Liver (tissue), 9 donors: ENCODE measurements around the gene SIT1. TPM values are rescaled to one million over a fixed set of nuclear protein-coding genes. Genes with fewer than 3 reads are reported as not detected.

Experiments used
- DNase-seq: peaks from one replicate; pipeline ENCODE4 v3.0.0-alpha.2; 2017; ENCODE audit warnings: low spot score
- H3K27ac ChIP-seq, 2 donors: one replicate each; pipeline ENCODE4 v1.7.0; 2013; ENCODE audit warnings: inconsistent platforms in 2 of 2, low read length in 2 of 2, control low read depth in 1 of 2, low read depth in 1 of 2, mild to moderate bottlenecking in 1 of 2
- H3K27me3 ChIP-seq, 4 donors: one replicate each; pipeline versions ENCODE4 v1.6.1 to v1.7.0; 2013; ENCODE audit warnings: low read length in 3 of 4, inconsistent platforms in 1 of 4, mild to moderate bottlenecking in 1 of 4, moderate library complexity in 1 of 4; ENCODE audit not compliant: control insufficient read depth in 4 of 4, insufficient read depth in 4 of 4
- H3K36me3 ChIP-seq, 4 donors: one replicate each; pipeline versions ENCODE4 v1.6.1 to v1.7.0; 2013; ENCODE audit warnings: low read length in 3 of 4, mild to moderate bottlenecking in 3 of 4, low read depth in 1 of 4, moderate library complexity in 1 of 4; ENCODE audit not compliant: control insufficient read depth in 4 of 4, insufficient read depth in 3 of 4
- H3K4me1 ChIP-seq, 4 donors: one replicate each; pipeline versions ENCODE4 v1.6.1 to v1.7.0; 2013; ENCODE audit warnings: low read length in 3 of 4, mild to moderate bottlenecking in 3 of 4, moderate library complexity in 1 of 4; ENCODE audit not compliant: control insufficient read depth in 4 of 4, insufficient read depth in 4 of 4
- H3K4me3 ChIP-seq, 3 donors: one replicate each; pipeline versions ENCODE4 v1.6.1 to v1.7.0; 2013; ENCODE audit warnings: low read length in 3 of 3, control low read depth in 1 of 3, low read depth in 1 of 3, mild to moderate bottlenecking in 1 of 3
- H3K9ac ChIP-seq, 2 donors: one replicate each; pipeline ENCODE4 v1.7.0; 2013; ENCODE audit warnings: low read length in 2 of 2, mild to moderate bottlenecking in 2 of 2, moderate library complexity in 2 of 2, control low read depth in 1 of 2, low read depth in 1 of 2
- H3K9me3 ChIP-seq, 4 donors: one replicate each; pipeline versions ENCODE4 v1.6.1 to v1.7.0; 2013; ENCODE audit warnings: low read length in 3 of 4; ENCODE audit not compliant: control insufficient read depth in 4 of 4
- EGR1 ChIP-seq, 2 donors: IDR thresholded peaks; 2 replicates each; pipeline ENCODE4 v1.6.1; 2016 to 2018; ENCODE audit warnings: antibody characterized with exemption in 2 of 2, low read depth in 2 of 2
- FOXA1 ChIP-seq: IDR thresholded peaks from 2 replicates; pipeline ENCODE4 v1.6.1; 2016; ENCODE audit warnings: antibody characterized with exemption
- FOXA2 ChIP-seq: IDR thresholded peaks from 2 replicates; pipeline ENCODE4 v1.6.1; 2016; ENCODE audit warnings: antibody characterized with exemption
- GABPA ChIP-seq, 2 donors: IDR thresholded peaks in 1 of 2; conservative IDR thresholded peaks in 1 of 2; 2 replicates each; pipeline ENCODE4 v1.6.1; 2016; ENCODE audit warnings: antibody characterized with exemption in 2 of 2, mild to moderate bottlenecking in 1 of 2, moderate library complexity in 1 of 2
- HNF4A ChIP-seq, 2 donors: conservative IDR thresholded peaks; 2 replicates each; pipeline ENCODE4 v1.6.1; 2016; ENCODE audit warnings: antibody characterized with exemption in 2 of 2, mild to moderate bottlenecking in 2 of 2
- HNF4G ChIP-seq: IDR thresholded peaks from 2 replicates; pipeline ENCODE4 v1.6.1; 2016; ENCODE audit warnings: antibody characterized with exemption
- JUND ChIP-seq, 2 donors: IDR thresholded peaks; 2 replicates each; pipeline ENCODE4 v1.6.1; 2016; ENCODE audit warnings: antibody characterized with exemption in 2 of 2
- NR2F2 ChIP-seq: IDR thresholded peaks from 2 replicates; pipeline ENCODE4 v1.6.1; 2016; ENCODE audit warnings: antibody characterized with exemption
- RAD21 ChIP-seq, 2 donors: IDR thresholded peaks; 2 replicates each; pipeline ENCODE4 v1.6.1; 2016; ENCODE audit warnings: antibody characterized with exemption in 2 of 2, mild to moderate bottlenecking in 2 of 2
- REST ChIP-seq: IDR thresholded peaks from 2 replicates; pipeline ENCODE4 v1.6.1; 2016; ENCODE audit warnings: antibody characterized with exemption, mild to moderate bottlenecking
- RXRA ChIP-seq, 2 donors: IDR thresholded peaks; 2 replicates each; pipeline ENCODE4 v1.6.1; 2017 to 2018; ENCODE audit warnings: antibody characterized with exemption in 2 of 2, mild to moderate bottlenecking in 1 of 2
- SP1 ChIP-seq: IDR thresholded peaks from 2 replicates; pipeline ENCODE4 v1.6.1; 2018; ENCODE audit warnings: antibody characterized with exemption, mild to moderate bottlenecking
- TAF1 ChIP-seq: conservative IDR thresholded peaks from 2 replicates; pipeline ENCODE4 v1.6.1; 2016; ENCODE audit warnings: antibody characterized with exemption, mild to moderate bottlenecking
- YY1 ChIP-seq: IDR thresholded peaks from 2 replicates; pipeline ENCODE4 v1.6.1; 2016; ENCODE audit warnings: antibody characterized with exemption, mild to moderate bottlenecking
- WGBS: extraction: QIAGEN DNeasy Blood & Tissue Kit; methylation state at CpG from one replicate; pipeline ENCODE4 v1.1.7; 2013; 5-methylcytosine and 5-hydroxymethylcytosine counted together
- polyA plus RNA-seq, 2 donors: library from polyadenylated mRNA; stranded (reverse) in 1 of 2; unstranded in 1 of 2; fragments of 200-250 nt in 1 of 2; fragments of >200 nt in 1 of 2; fragmentation: Nextera tagmentation in 1 of 2; extraction: Ambion mirVana in 1 of 2; gene quantifications; one replicate each; pipeline versions ENCODE4 v1.2.1 to v1.2.3, GENCODE V29; 2013 to 2015
- total RNA-seq, 2 donors: library from RNA; depleted of rRNA; stranded (reverse); fragments of >200 nt; gene quantifications; one replicate each; pipeline ENCODE4 v1.2.3, GENCODE V29; 2014
- TF ChIP-seq, protein P1 (sequence below): IDR thresholded peaks from 2 replicates; pipeline ENCODE4 v1.6.1; 2016; ENCODE audit warnings: antibody characterized with exemption
- TF ChIP-seq, protein P2 (sequence below): IDR thresholded peaks from 2 replicates; pipeline ENCODE4 v1.6.1; 2016; ENCODE audit warnings: antibody characterized with exemption
- TF ChIP-seq, protein P3 (sequence below): IDR thresholded peaks from 2 replicates; pipeline ENCODE4 v1.6.1; 2016; ENCODE audit warnings: antibody characterized with exemption
- TF ChIP-seq, protein P4 (sequence below): fragments of 150-350 bp; IDR thresholded peaks from 2 replicates; pipeline ENCODE4 v1.5.1; 2017; ENCODE audit warnings: improper control_type of control experiment, low read depth, low read length; ENCODE audit not compliant: missing input control
- donor health status: healthy.
- donor health status: healthy.
- donor health status: healthy.
- donor health status: healthy.
- donor health status: healthy.

The SIT1 gene, protein sequence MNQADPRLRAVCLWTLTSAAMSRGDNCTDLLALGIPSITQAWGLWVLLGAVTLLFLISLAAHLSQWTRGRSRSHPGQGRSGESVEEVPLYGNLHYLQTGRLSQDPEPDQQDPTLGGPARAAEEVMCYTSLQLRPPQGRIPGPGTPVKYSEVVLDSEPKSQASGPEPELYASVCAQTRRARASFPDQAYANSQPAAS
- total RNA-seq (1 to 10 TPM in 1 of 2 donors, under 1 TPM in 1; 0.25 to 1.1 TPM), polyA plus RNA-seq (under 1 TPM; 0.17 to 0.44 TPM)

DNA sequence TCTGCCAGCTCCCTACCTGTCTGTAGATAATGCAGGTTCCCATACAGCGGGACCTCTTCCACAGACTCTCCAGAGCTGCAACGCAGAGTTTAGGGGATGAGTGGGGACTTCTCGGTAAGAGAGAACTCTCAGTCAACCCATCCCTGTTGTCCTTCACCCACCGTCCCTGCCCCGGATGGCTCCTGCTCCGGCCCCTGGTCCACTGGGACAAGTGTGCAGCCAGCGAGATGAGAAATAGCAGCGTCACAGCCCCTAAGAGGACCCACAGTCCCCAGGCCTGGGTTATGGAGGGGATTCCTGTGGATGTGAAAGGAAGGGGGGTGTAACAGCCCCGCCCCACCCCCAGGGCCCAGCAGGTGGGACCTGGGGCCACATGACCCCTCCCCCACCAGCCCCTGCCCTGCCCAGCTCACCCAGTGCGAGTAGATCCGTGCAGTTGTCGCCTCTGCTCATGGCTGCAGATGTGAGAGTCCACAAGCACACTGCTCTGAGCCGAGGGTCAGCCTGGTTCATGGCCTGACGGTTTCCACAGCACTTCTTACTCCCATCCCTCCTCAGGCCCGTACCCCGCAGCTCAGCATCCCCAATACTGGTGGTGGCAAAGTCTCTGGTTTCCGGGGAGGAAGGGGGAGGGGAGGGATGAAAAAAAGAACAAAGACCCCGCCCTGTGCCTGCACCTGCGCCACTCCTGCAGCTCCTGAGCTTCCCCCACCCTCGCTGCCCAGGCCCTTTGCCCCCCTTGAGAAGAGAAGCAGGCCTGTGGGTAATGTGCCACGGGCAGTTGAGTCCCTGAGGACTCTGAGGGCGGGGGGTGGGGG lies at the start of gene SIT1:
Gene SIT1 (minus strand): TSS at position 591 of the 818 bp plus-strand sequence. CDS start 78 bp downstream, at position 513.
- Histone ChIP-seq H3K27me3 (no peaks in the 10 kb centered on the region), H3K27ac (peak within 1 kb of the TSS in 1 of 2 donors; percentile 42), H3K9ac (no peak within 1 kb of the TSS), H3K4me1 (peaks cover 0 to 8% (median 4%) of the 10 kb centered on the region in 4 donors), H3K36me3 (no peaks in the 10 kb centered on the region), H3K9me3 (no peaks in the 10 kb centered on the region), H3K4me3 (no peak within 1 kb of the TSS)
- 67% methylated on average over 22 of the region's 22 CpGs for WGBS
- TF ChIP-seq, protein P1, sequence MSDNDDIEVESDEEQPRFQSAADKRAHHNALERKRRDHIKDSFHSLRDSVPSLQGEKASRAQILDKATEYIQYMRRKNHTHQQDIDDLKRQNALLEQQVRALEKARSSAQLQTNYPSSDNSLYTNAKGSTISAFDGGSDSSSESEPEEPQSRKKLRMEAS = no peak
- no peak for TF ChIP-seq RAD21 (IDR thresholded peaks at IDR 0.05)
- TF ChIP-seq, protein P2, sequence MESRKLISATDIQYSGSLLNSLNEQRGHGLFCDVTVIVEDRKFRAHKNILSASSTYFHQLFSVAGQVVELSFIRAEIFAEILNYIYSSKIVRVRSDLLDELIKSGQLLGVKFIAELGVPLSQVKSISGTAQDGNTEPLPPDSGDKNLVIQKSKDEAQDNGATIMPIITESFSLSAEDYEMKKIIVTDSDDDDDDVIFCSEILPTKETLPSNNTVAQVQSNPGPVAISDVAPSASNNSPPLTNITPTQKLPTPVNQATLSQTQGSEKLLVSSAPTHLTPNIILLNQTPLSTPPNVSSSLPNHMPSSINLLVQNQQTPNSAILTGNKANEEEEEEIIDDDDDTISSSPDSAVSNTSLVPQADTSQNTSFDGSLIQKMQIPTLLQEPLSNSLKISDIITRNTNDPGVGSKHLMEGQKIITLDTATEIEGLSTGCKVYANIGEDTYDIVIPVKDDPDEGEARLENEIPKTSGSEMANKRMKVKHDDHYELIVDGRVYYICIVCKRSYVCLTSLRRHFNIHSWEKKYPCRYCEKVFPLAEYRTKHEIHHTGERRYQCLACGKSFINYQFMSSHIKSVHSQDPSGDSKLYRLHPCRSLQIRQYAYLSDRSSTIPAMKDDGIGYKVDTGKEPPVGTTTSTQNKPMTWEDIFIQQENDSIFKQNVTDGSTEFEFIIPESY = no peak
- no peak for TF ChIP-seq EGR1 (IDR thresholded peaks at IDR 0.05; ENCODE audit: low read depth in 2 of 2)
- no peak for TF ChIP-seq FOXA1
- TF ChIP-seq REST = no peak
- TF ChIP-seq HNF4A (conservative IDR thresholded peaks at IDR 0.05) = no peak
- TF ChIP-seq, protein P3, sequence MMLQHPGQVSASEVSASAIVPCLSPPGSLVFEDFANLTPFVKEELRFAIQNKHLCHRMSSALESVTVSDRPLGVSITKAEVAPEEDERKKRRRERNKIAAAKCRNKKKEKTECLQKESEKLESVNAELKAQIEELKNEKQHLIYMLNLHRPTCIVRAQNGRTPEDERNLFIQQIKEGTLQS = no peak
- TF ChIP-seq NR2F2 = no peak
- TF ChIP-seq TAF1 = no peak
- no peak for TF ChIP-seq YY1
- no peak for TF ChIP-seq FOXA2
- TF ChIP-seq RXRA (IDR thresholded peaks at IDR 0.05) = no peak
- no peak for TF ChIP-seq HNF4G
- TF ChIP-seq GABPA (IDR thresholded peaks at IDR 0.05 in 1 of 2, conservative IDR thresholded peaks at IDR 0.05 in 1 of 2) = no peak
- TF ChIP-seq JUND (IDR thresholded peaks at IDR 0.05) = no peak
- TF ChIP-seq, protein P4, sequence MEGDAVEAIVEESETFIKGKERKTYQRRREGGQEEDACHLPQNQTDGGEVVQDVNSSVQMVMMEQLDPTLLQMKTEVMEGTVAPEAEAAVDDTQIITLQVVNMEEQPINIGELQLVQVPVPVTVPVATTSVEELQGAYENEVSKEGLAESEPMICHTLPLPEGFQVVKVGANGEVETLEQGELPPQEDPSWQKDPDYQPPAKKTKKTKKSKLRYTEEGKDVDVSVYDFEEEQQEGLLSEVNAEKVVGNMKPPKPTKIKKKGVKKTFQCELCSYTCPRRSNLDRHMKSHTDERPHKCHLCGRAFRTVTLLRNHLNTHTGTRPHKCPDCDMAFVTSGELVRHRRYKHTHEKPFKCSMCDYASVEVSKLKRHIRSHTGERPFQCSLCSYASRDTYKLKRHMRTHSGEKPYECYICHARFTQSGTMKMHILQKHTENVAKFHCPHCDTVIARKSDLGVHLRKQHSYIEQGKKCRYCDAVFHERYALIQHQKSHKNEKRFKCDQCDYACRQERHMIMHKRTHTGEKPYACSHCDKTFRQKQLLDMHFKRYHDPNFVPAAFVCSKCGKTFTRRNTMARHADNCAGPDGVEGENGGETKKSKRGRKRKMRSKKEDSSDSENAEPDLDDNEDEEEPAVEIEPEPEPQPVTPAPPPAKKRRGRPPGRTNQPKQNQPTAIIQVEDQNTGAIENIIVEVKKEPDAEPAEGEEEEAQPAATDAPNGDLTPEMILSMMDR = no peak
- TF ChIP-seq SP1 = no peak
- DNase-seq = no peak
